GM21423 (cell line): ENCODE data around the gene SMARCA4.

Experiments
- ATAC-seq: cut with Tn5 transposase; IDR thresholded peaks from one replicate; pipeline ENCODE4 v1.9.1; 2021; ENCODE audit warnings: mild to moderate bottlenecking, moderate library complexity; ENCODE audit not compliant: unreplicated experiment

SMARCA4 gene

DNA sequence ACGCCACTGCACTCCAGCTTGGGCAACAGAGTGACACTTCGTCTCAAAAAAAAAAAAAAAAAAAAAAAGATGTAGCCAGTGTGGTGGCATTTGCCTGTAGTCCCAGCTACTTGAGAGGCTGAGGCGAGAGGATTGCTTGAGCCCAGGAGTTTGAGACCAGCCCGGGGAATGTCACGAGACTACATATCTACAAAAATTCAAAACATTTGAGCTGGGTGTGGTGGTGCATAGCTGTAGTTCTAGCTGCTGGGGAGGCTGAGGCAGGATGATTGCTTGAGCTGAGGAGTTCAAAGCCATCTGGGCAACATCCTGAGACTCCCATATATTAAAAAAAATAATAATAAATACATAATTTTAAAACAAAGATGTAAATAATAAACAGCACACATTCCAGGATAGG lies 46.6 kb downstream of the SMARCA4 start:
- ATAC-seq: no peak

- ATAC-seq: no peak
Observed at GRCh38 chr19:11007962-11008532, 47.2 kb downstream of the SMARCA4 start.

- no peak for ATAC-seq
Observed at GRCh38 chr19:11010041-11010440, 49.2 kb downstream of the SMARCA4 start.

- no peak for ATAC-seq
Observed at GRCh38 chr19:11012507-11012906, 51.7 kb downstream of the SMARCA4 start.

DNA sequence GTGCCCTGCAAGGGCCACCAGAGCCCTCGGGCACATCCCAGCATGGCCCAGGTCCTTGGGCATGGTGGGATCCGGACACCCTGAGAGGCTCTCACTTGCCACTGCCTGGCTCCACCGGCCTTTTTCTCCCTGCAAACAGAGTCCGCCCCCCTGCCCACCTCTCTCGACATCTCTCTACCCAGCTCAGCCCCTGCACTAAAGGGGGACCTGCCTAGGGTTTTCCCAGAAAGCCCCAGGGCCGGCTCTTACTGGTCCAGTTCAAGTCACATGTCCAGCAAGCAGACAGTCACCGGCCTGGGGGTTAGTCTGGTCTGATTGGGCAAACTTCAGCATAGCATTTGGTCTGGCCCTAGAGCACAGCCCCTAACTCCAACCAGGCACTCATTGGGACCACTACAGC lies 52.9 kb downstream of the SMARCA4 start:
- no peak for ATAC-seq

DNA sequence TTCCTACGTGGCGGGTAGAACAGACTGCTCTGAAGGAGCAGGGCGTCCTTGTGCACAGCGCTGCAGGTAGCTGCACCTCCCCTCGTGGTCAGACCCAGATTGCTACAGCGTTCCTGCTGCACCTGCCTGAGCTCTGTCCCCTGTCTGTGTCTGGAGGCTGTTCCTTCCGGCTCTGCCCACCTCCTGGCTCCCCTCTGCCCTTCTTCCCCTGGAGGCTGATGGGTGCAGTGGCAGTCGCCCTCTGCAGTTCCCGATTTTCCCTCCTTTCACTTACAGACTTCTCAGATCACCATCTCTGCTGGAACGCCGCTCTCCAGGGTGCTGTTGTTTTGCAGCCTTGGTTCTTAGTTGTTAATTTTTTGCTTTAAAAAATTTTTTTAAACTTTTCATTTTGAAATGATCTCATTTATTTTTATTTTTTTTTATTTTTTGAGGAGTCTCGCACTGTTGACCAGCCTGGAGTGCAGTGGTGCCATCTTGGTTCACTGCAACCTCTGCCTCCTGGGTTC lies 53.6 kb downstream of the SMARCA4 start:
- no peak for ATAC-seq

GRCh38 chr19:11016631-11017030 lies 55.8 kb downstream of the SMARCA4 start:
- ATAC-seq: no peak

GRCh38 chr19:11017275-11018035 lies 56.6 kb downstream of the SMARCA4 start:
- ATAC-seq: no peak

GRCh38 chr19:11018179-11018578 lies 57.3 kb downstream of the SMARCA4 start:
- ATAC-seq: no peak

DNA sequence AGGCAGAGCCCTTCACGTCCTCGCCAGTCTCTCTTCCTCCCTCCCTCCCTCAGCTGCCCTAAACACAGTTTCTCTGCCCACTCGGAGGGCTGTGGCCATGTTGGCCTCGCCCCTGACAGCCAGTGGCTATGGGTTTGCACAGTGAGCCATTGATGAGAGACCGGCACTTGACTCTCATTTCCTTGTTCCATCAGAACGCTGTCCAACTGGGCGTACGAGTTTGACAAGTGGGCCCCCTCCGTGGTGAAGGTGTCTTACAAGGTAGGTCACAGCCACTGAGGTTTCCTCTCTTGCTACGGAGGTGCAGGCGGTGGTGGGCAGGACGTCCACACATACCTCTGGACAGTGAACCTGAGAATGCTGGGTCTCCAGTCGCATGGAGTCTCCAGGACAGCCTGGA lies 57.9 kb downstream of the SMARCA4 start:
- ATAC-seq: no peak

DNA sequence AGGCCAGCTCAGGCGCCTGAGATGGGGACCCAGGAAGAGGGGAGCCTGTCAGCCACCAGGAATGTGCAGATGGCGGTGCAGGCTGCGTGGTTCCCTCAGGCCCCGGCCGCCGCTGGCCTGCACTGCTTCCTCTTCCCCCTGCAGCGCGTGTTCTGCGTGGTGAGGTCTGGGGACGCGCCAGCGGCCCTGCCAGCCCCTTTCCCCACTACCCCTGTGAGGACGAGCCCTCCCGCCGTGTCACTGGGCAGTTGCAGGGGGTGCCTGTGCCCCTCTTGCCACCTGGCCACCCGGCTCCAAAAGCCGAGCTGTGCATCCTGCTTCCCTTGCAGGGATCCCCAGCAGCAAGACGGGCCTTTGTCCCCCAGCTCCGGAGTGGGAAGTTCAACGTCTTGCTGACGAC lies 58.4 kb downstream of the SMARCA4 start:
- no peak for ATAC-seq

DNA sequence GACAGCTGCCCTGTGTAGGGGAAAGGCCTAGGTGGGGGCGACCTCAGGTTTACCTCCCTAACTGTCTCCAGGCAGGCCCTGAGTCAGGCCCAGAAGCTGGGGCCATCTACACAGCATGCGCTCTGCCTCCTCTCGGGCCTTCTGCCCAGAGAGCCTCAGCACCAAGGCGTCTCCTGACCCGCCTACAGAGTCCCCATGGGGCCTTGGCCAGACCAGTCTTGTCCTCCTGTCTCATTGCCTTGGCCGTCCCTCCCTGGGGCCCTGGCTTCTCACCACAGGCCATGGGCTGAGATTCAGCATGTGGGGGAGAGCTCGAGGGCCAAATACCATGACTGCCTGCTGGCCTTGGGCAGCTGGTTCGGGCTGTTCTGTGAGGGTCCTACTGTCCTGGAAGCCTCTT lies 59.0 kb downstream of the SMARCA4 start:
- no peak for ATAC-seq

GRCh38 chr19:11020423-11020822 lies 59.6 kb downstream of the SMARCA4 start:
- no peak for ATAC-seq

- no peak for ATAC-seq
Observed at GRCh38 chr19:11020982-11021759, 60.3 kb downstream of the SMARCA4 start.

- ATAC-seq: no peak
Observed at GRCh38 chr19:11021760-11022144, 60.9 kb downstream of the SMARCA4 start.

- ATAC-seq: no peak
Observed at GRCh38 chr19:11023016-11023415, 62.2 kb downstream of the SMARCA4 start.

- ATAC-seq: no peak
Observed at GRCh38 chr19:11023710-11024109, 62.9 kb downstream of the SMARCA4 start.

GRCh38 chr19:11024259-11024658 lies 63.4 kb downstream of the SMARCA4 start:
- ATAC-seq: no peak

DNA sequence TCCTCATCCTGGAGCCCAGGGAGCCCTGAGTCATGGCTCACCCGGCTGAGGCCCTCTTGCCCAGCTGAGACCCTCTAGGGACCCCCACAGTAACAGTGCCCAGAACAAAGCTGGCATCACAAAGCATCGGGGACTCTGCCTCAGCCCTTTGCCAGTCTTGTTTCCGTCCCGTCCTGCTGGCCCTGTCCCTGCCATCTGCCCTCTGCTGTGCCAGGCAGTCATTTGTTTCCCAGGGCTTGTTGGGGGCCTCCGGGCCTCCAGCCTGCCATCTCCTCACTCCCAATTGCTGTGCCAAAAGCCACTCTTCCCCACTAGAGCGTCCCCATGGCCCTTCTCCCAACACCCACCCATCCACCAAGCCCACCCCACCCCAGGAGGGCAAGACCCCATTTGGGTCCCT lies 64.2 kb downstream of the SMARCA4 start:
- ATAC-seq: no peak

GRCh38 chr19:11025445-11025844 lies 64.6 kb downstream of the SMARCA4 start:
- ATAC-seq: no peak

- no peak for ATAC-seq
Observed at GRCh38 chr19:11025997-11026396, 65.2 kb downstream of the SMARCA4 start.

DNA sequence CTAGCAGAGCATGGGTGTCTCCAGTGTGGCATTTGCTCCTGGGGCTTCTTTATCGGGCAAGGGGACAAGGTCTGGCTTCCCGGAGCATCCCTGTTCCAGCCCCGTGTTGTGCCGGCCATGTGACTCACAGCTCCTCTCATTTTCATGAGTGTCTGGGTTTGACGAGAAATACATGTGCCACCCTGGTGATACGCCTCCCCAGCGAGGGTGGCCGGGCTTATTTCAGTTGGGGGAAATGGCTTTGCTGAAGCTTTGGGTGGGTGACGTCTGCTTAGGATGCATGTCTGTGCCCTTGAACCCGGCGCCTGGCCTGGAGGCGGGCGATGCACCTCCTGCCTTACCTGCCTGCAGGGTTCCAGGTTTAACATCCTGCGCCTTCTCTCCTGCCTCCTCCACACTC lies 66.6 kb downstream of the SMARCA4 start:
- ATAC-seq: no peak
